Stimulated activated CD8-positive, alpha-beta memory T cell treated with anti-CD3 and anti-CD28 coated beads, Interleukin-15, amount 100 ng/mL, for 48 hours (primary cell): ENCODE results near the gene PRPF8.

ENCODE experiments used
- DNase-seq, 2 donors: peaks; one replicate each; pipeline ENCODE4 v3.0.0-alpha.2; 2020; ENCODE audit warnings: low read depth in 2 of 2

Gene PRPF8

GRCh38 chr17:1626333-1626732 lies 58.3 kb downstream of the PRPF8 start:
- DNase-seq: no peak

GRCh38 chr17:1625581-1625980 lies 59.1 kb downstream of the PRPF8 start:
- no peak for DNase-seq

- no peak for DNase-seq
Observed at GRCh38 chr17:1625053-1625452, 59.6 kb downstream of the PRPF8 start.

- no peak for DNase-seq
Observed at GRCh38 chr17:1624650-1625049, 60.0 kb downstream of the PRPF8 start.

- no peak for DNase-seq
Observed at GRCh38 chr17:1623057-1623630, 61.5 kb downstream of the PRPF8 start.

- DNase-seq: no peak
Observed at GRCh38 chr17:1621273-1621954, 63.3 kb downstream of the PRPF8 start.

- DNase-seq: no peak
Observed at GRCh38 chr17:1620486-1620885, 64.2 kb downstream of the PRPF8 start.

- DNase-seq: no peak
Observed at GRCh38 chr17:1617620-1618174, 67.0 kb downstream of the PRPF8 start.

GRCh38 chr17:1616101-1616500 lies 68.6 kb downstream of the PRPF8 start:
- DNase-seq: no peak

- no peak for DNase-seq
Observed at GRCh38 chr17:1612400-1612799, 72.3 kb downstream of the PRPF8 start.

GRCh38 chr17:1611715-1612114 lies 73.0 kb downstream of the PRPF8 start:
- DNase-seq: no peak

- no peak for DNase-seq
Observed at GRCh38 chr17:1608676-1609075, 76.0 kb downstream of the PRPF8 start.

GRCh38 chr17:1607971-1608320 lies 76.7 kb downstream of the PRPF8 start:
- DNase-seq: no peak

GRCh38 chr17:1606352-1606985 lies 78.2 kb downstream of the PRPF8 start:
- DNase-seq: peak in 1 of 2 donors; percentile 30

- DNase-seq: no peak
Observed at GRCh38 chr17:1605681-1606351, 78.9 kb downstream of the PRPF8 start.

GRCh38 chr17:1604831-1605528 lies 79.7 kb downstream of the PRPF8 start:
- DNase-seq: no peak

GRCh38 chr17:1601571-1601970 lies 83.1 kb downstream of the PRPF8 start:
- DNase-seq: no peak
